Muscle layer of duodenum (tissue), 2 donors: ENCODE data around the gene ARHGDIB.

Experiments
- H3K27ac ChIP-seq: one replicate; pipeline ENCODE4 v1.7.0; 2013; ENCODE audit warnings: mild to moderate bottlenecking, low read length
- H3K27me3 ChIP-seq: one replicate; pipeline ENCODE4 v1.7.0; 2013; ENCODE audit warnings: low read depth, mild to moderate bottlenecking, control low read depth, low read length
- H3K36me3 ChIP-seq, 2 donors: one replicate each; pipeline ENCODE4 v1.7.0; 2013; ENCODE audit warnings: low read length in 2 of 2, control low read depth in 1 of 2, mild to moderate bottlenecking in 1 of 2; ENCODE audit not compliant: insufficient read depth in 2 of 2, control insufficient read depth in 1 of 2
- H3K4me1 ChIP-seq, 2 donors: one replicate each; pipeline ENCODE4 v1.7.0; 2013; ENCODE audit warnings: low read length in 2 of 2, mild to moderate bottlenecking in 2 of 2, control low read depth in 1 of 2, moderate library complexity in 1 of 2; ENCODE audit not compliant: insufficient read depth in 2 of 2, control insufficient read depth in 1 of 2
- H3K4me3 ChIP-seq, 2 donors: one replicate each; pipeline ENCODE4 v1.7.0; 2013; ENCODE audit warnings: low read length in 2 of 2, low read depth in 1 of 2, mild to moderate bottlenecking in 1 of 2
- H3K9me3 ChIP-seq, 2 donors: one replicate each; pipeline ENCODE4 v1.7.0; 2013; ENCODE audit warnings: low read length in 2 of 2, control low read depth in 1 of 2, mild to moderate bottlenecking in 1 of 2; ENCODE audit not compliant: control insufficient read depth in 1 of 2
- donor health status: healthy.

ARHGDIB gene

GRCh38 chr12:14928931-14929330 is 32.5 kb downstream of the ARHGDIB start:
- no peaks in the 10 kb centered on the region for H3K36me3 ChIP-seq
- peaks cover 0 to 7% of the 10 kb centered on the region in 2 donors for H3K4me1 ChIP-seq
- H3K27ac ChIP-seq: peak overlapping the region; percentile 48
- H3K27me3 ChIP-seq: no peaks in the 10 kb centered on the region
- no peaks in the 10 kb centered on the region for H3K9me3 ChIP-seq
- H3K4me3 ChIP-seq: peak overlapping the region in 1 of 2 donors; percentile 22

GRCh38 chr12:14927267-14927666 is 34.1 kb downstream of the ARHGDIB start:
- Histone ChIP-seq H3K4me1 (peaks cover 0 to 7% of the 10 kb centered on the region in 2 donors), H3K27ac (no peak overlapping the region), H3K36me3 (no peaks in the 10 kb centered on the region), H3K9me3 (no peaks in the 10 kb centered on the region), H3K4me3 (no peak overlapping the region), H3K27me3 (no peaks in the 10 kb centered on the region)

- no peak overlapping the region for H3K4me3 ChIP-seq
- H3K27ac ChIP-seq: no peak overlapping the region
- H3K27me3 ChIP-seq: no peaks in the 10 kb centered on the region
- peaks cover 0 to 7% of the 10 kb centered on the region in 2 donors for H3K4me1 ChIP-seq
- H3K36me3 ChIP-seq: no peaks in the 10 kb centered on the region
- H3K9me3 ChIP-seq: no peaks in the 10 kb centered on the region
Observed at GRCh38 chr12:14924541-14924940, 36.9 kb downstream of the ARHGDIB start.

GRCh38 chr12:14923944-14924343 is 37.5 kb downstream of the ARHGDIB start:
- Histone ChIP-seq H3K4me3 (no peak overlapping the region), H3K27ac (no peak overlapping the region), H3K36me3 (no peaks in the 10 kb centered on the region), H3K27me3 (no peaks in the 10 kb centered on the region), H3K9me3 (no peaks in the 10 kb centered on the region), H3K4me1 (peaks cover 0 to 4% of the 10 kb centered on the region in 2 donors)

GRCh38 chr12:14921218-14921617 is 40.2 kb downstream of the ARHGDIB start:
- H3K36me3 ChIP-seq: no peaks in the 10 kb centered on the region
- no peak overlapping the region for H3K27ac ChIP-seq
- H3K27me3 ChIP-seq: no peaks in the 10 kb centered on the region
- H3K4me1 ChIP-seq: no peaks in the 10 kb centered on the region
- H3K4me3 ChIP-seq: no peak overlapping the region
- H3K9me3 ChIP-seq: no peaks in the 10 kb centered on the region

GRCh38 chr12:14920475-14921126 is 40.8 kb downstream of the ARHGDIB start:
- Histone ChIP-seq H3K27ac (no peak overlapping the region), H3K36me3 (no peaks in the 10 kb centered on the region)

GRCh38 chr12:14919455-14919854 is 41.9 kb downstream of the ARHGDIB start:
- Histone ChIP-seq H3K36me3 (no peaks in the 10 kb centered on the region), H3K9me3 (no peaks in the 10 kb centered on the region), H3K4me3 (no peak overlapping the region), H3K4me1 (no peaks in the 10 kb centered on the region), H3K27ac (no peak overlapping the region), H3K27me3 (no peaks in the 10 kb centered on the region)

More at GRCh38 chr12:14920475-14921126, 40.8 kb downstream of the ARHGDIB start:
- no peaks in the 10 kb centered on the region for H3K27me3 ChIP-seq
- no peaks in the 10 kb centered on the region for H3K4me1 ChIP-seq
- no peak overlapping the region for H3K4me3 ChIP-seq
- no peaks in the 10 kb centered on the region for H3K9me3 ChIP-seq

- H3K4me1 ChIP-seq: peaks cover 5 to 6% of the 10 kb centered on the region in 2 donors
- no peaks in the 10 kb centered on the region for H3K9me3 ChIP-seq
- no peak overlapping the region for H3K4me3 ChIP-seq
- no peaks in the 10 kb centered on the region for H3K36me3 ChIP-seq
- no peak overlapping the region for H3K27ac ChIP-seq
- H3K27me3 ChIP-seq: no peaks in the 10 kb centered on the region
Observed at GRCh38 chr12:14915736-14916135, 45.7 kb downstream of the ARHGDIB start.

- Histone ChIP-seq H3K4me3 (no peak overlapping the region), H3K27ac (no peak overlapping the region), H3K27me3 (no peaks in the 10 kb centered on the region), H3K36me3 (no peaks in the 10 kb centered on the region), H3K9me3 (no peaks in the 10 kb centered on the region), H3K4me1 (peaks cover 5 to 6% of the 10 kb centered on the region in 2 donors)
Observed at GRCh38 chr12:14913381-14913781, 48.0 kb downstream of the ARHGDIB start.

- Histone ChIP-seq H3K27ac (no peak overlapping the region), H3K36me3 (no peaks in the 10 kb centered on the region), H3K4me3 (no peak overlapping the region), H3K9me3 (no peaks in the 10 kb centered on the region), H3K27me3 (no peaks in the 10 kb centered on the region), H3K4me1 (peaks cover 5 to 6% of the 10 kb centered on the region in 2 donors)
Observed at GRCh38 chr12:14911131-14911530, 50.3 kb downstream of the ARHGDIB start.

GRCh38 chr12:14910090-14910915 is 51.1 kb downstream of the ARHGDIB start:
- Histone ChIP-seq H3K36me3 (no peaks in the 10 kb centered on the region), H3K4me1 (peaks cover 6 to 9% of the 10 kb centered on the region in 2 donors), H3K4me3 (no peak overlapping the region), H3K27me3 (no peaks in the 10 kb centered on the region), H3K9me3 (no peaks in the 10 kb centered on the region), H3K27ac (no peak overlapping the region)
